PFSK-1 (cell line): ENCODE results near the gene STK26.

Experiments used
- FOXP2 ChIP-seq: optimal IDR thresholded peaks from 2 replicates; pipeline ENCODE3; 2011; ENCODE audit warnings: borderline replicate concordance, control low read depth, inconsistent platforms; ENCODE audit not compliant: insufficient read depth; ENCODE audit errors: extremely low read length, extremely low read depth
- POLR2AphosphoS5 ChIP-seq: IDR thresholded peaks from 2 replicates; pipeline ENCODE4 v1.6.1; 2012; ENCODE audit warnings: low read depth, mild to moderate bottlenecking, control low read depth, low read length, moderate library complexity
- SIN3A ChIP-seq: IDR thresholded peaks from 2 replicates; pipeline ENCODE4 v1.6.1; 2012; ENCODE audit warnings: mild to moderate bottlenecking, low read length, moderate library complexity, borderline replicate concordance; ENCODE audit not compliant: insufficient read depth
- TAF1 ChIP-seq: IDR thresholded peaks from 2 replicates; pipeline ENCODE4 v1.6.1; 2012; ENCODE audit warnings: low read length, control low read depth, borderline replicate concordance; ENCODE audit not compliant: insufficient read depth
- TF ChIP-seq, protein P1 (sequence below), 2 experiments: IDR thresholded peaks; 2 replicates each; pipeline versions ENCODE4 v1.6.1 to v1.8.0; 2011 to 2012; ENCODE audit warnings: low read depth in 2 of 2, low read length in 2 of 2, control low read depth in 1 of 2, inconsistent platforms in 1 of 2, mild to moderate bottlenecking in 1 of 2, moderate library complexity in 1 of 2; ENCODE audit not compliant: insufficient read depth in 1 of 2

The STK26 gene

DNA sequence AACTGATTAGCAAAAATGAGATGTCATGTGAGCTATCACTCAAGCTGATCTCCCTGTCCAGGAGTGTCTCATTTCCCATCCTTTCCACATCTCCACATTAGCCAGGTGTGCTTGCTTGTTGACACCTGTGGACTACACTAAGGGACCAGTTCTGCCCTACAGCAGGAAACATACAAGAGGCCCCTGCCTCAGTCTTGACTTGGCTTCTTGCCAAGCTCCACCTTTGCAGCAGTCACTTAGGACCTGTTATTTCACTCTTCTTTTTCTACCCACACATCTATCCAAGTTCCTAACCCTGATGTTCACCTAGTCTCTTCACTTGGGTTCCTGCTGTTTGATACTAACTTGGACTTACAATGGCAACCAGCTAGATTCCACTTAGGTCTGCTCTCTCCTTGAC is 91.5 kb downstream of the STK26 start:
- TF ChIP-seq, protein P1, sequence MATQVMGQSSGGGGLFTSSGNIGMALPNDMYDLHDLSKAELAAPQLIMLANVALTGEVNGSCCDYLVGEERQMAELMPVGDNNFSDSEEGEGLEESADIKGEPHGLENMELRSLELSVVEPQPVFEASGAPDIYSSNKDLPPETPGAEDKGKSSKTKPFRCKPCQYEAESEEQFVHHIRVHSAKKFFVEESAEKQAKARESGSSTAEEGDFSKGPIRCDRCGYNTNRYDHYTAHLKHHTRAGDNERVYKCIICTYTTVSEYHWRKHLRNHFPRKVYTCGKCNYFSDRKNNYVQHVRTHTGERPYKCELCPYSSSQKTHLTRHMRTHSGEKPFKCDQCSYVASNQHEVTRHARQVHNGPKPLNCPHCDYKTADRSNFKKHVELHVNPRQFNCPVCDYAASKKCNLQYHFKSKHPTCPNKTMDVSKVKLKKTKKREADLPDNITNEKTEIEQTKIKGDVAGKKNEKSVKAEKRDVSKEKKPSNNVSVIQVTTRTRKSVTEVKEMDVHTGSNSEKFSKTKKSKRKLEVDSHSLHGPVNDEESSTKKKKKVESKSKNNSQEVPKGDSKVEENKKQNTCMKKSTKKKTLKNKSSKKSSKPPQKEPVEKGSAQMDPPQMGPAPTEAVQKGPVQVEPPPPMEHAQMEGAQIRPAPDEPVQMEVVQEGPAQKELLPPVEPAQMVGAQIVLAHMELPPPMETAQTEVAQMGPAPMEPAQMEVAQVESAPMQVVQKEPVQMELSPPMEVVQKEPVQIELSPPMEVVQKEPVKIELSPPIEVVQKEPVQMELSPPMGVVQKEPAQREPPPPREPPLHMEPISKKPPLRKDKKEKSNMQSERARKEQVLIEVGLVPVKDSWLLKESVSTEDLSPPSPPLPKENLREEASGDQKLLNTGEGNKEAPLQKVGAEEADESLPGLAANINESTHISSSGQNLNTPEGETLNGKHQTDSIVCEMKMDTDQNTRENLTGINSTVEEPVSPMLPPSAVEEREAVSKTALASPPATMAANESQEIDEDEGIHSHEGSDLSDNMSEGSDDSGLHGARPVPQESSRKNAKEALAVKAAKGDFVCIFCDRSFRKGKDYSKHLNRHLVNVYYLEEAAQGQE (IDR thresholded peaks at IDR 0.05; ENCODE audit: insufficient read depth in 1 of 2, low read depth in 2 of 2, low read length in 2 of 2): no peak
- TF ChIP-seq FOXP2 (no peak), SIN3A (no peak), POLR2AphosphoS5 (no peak), TAF1 (no peak)

DNA sequence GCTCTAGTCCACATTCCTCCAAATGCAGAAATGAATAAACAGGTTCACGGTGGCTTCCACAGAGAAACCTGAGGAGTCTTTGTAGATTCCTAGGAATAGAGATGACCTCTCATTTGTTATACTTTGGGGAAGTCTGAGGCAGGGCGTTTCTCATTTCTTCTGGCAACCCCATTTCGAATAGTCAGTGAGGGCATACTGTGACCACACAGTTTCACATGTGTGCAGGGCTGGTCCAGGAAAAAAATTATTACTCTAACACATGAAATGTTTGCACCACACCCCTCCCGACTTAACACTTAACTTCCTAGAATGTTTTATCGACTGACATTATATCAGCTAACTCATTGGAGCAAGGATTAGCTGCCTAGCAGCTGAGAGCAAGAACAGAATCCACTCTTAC is 92.7 kb downstream of the STK26 start:
- TF ChIP-seq FOXP2 (no peak), TAF1 (no peak), POLR2AphosphoS5 (no peak), SIN3A (no peak)
- TF ChIP-seq, protein P1 (IDR thresholded peaks at IDR 0.05; ENCODE audit: insufficient read depth in 1 of 2, low read depth in 2 of 2, low read length in 2 of 2): no peak

DNA sequence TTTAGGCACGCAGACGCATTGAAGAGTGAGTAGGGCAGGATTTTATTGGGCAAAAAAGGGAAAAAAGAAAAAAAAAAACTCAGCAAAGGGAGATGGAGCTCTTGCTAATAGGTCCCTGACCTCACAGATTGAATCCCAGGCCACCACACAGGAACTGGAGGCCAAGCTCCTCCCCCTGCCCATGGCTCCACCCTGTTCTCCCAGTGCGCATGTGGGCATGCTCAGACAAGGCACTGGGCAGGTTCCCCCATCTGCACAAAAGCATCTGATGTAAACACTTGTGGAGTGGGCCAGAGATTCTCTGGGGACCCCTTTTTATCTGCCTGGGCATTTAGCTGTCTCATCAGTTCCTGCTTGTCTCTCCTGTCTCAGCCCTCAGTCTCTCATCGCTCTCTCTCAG is 95.3 kb downstream of the STK26 start:
- TF ChIP-seq, protein P1 (IDR thresholded peaks at IDR 0.05; ENCODE audit: insufficient read depth in 1 of 2, low read depth in 2 of 2, low read length in 2 of 2): no peak
- TF ChIP-seq TAF1 (no peak), POLR2AphosphoS5 (no peak), FOXP2 (no peak), SIN3A (no peak)

DNA sequence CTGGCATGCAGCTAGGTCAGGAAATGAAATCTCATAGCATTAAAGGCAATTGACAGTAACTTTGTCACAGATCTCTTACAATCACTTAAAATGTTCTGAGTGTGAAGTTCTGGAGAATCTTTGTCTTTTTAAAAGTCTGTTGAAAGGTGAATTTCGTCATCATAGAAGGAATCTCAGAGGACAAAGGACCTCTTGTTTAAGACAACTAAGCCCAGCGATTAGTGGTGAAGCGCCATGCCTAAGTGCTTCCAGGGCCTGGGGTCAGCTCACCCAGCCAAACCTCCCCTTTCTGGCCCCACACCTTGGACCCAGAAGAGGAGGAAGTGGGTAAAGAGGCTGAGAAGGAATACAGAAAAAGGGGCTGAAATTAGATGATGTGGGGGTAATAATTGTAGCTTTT is 96.2 kb downstream of the STK26 start:
- TF ChIP-seq, protein P1 (IDR thresholded peaks at IDR 0.05; ENCODE audit: insufficient read depth in 1 of 2, low read depth in 2 of 2, low read length in 2 of 2): no peak
- TF ChIP-seq FOXP2 (no peak), POLR2AphosphoS5 (no peak), TAF1 (no peak), SIN3A (no peak)
